ENCODE measurements around the gene TLK2. TPM values are rescaled to one million over a fixed set of nuclear protein-coding genes. Genes with fewer than 3 reads are reported as not detected.

TLK2 gene
- polyA plus RNA-seq, 1 donor from 2014 or later: 63.9 TPM

- Histone ChIP-seq H3K9ac (ENCODE audit: low read length) (no peak overlapping the region), H3K27me3 (ENCODE audit: insufficient read depth, low read depth, low read length) (no peaks in the 10 kb centered on the region), H3K4me2 (ENCODE audit: low read length) (no peak overlapping the region), H3K79me2 (replicated peaks; ENCODE audit: insufficient read depth, low read length) (no peaks in the 10 kb centered on the region), H3K27ac (ENCODE audit: low read length) (no peak overlapping the region), H3K4me3 (ENCODE audit: low read length) (no peak overlapping the region), H4K20me1 (ENCODE audit: insufficient read depth) (no peaks in the 10 kb centered on the region), H2AFZ (ENCODE audit: low read depth, low read length) (no peak overlapping the region), H3K9me3 (ENCODE audit: low read length) (no peaks in the 10 kb centered on the region), H3F3A (ENCODE audit: insufficient read depth, low read length, poor library complexity, severe bottlenecking) (no peaks in the 10 kb centered on the region), H3K36me3 (ENCODE audit: insufficient read depth, low read length) (no peaks in the 10 kb centered on the region), H3K9me2 (ENCODE audit: insufficient read depth, low read length) (no peaks in the 10 kb centered on the region)
- no peak for TF ChIP-seq RAD21 (conservative IDR thresholded peaks at IDR 0.05)
- TF ChIP-seq SMC3 (conservative IDR thresholded peaks at IDR 0.05; ENCODE audit: poor library complexity): no peak
- no peak for TF ChIP-seq EP300 (conservative IDR thresholded peaks at IDR 0.05; ENCODE audit: poor library complexity, severe bottlenecking)
- no peak for TF ChIP-seq POLR2AphosphoS5 (IDR thresholded peaks at IDR 0.05)
- TF ChIP-seq REST (IDR thresholded peaks at IDR 0.05; ENCODE audit: borderline replicate concordance): no peak
- TF ChIP-seq TAF1 (IDR thresholded peaks at IDR 0.05; ENCODE audit: low read depth): no peak
- TF ChIP-seq, protein P1, sequence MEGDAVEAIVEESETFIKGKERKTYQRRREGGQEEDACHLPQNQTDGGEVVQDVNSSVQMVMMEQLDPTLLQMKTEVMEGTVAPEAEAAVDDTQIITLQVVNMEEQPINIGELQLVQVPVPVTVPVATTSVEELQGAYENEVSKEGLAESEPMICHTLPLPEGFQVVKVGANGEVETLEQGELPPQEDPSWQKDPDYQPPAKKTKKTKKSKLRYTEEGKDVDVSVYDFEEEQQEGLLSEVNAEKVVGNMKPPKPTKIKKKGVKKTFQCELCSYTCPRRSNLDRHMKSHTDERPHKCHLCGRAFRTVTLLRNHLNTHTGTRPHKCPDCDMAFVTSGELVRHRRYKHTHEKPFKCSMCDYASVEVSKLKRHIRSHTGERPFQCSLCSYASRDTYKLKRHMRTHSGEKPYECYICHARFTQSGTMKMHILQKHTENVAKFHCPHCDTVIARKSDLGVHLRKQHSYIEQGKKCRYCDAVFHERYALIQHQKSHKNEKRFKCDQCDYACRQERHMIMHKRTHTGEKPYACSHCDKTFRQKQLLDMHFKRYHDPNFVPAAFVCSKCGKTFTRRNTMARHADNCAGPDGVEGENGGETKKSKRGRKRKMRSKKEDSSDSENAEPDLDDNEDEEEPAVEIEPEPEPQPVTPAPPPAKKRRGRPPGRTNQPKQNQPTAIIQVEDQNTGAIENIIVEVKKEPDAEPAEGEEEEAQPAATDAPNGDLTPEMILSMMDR (IDR thresholded peaks at IDR 0.05; ENCODE audit: poor library complexity, severe bottlenecking): no peak
- no peak for TF ChIP-seq MXI1 (conservative IDR thresholded peaks at IDR 0.05; ENCODE audit: poor library complexity, severe bottlenecking)
- no peak for TF ChIP-seq EZH2 (IDR thresholded peaks at IDR 0.05; ENCODE audit: borderline replicate concordance, insufficient read depth, low read length, poor library complexity, severe bottlenecking)
These were observed 169.8 kb downstream of the TLK2 start for GRCh38 chr17:62648251-62648955.

GRCh38 chr17:62648956-62649294, 170.3 kb downstream of the TLK2 start:
- Histone ChIP-seq H3K9ac (ENCODE audit: low read length) (no peak overlapping the region), H3K9me2 (ENCODE audit: insufficient read depth, low read length) (no peaks in the 10 kb centered on the region), H3K9me3 (ENCODE audit: low read length) (no peaks in the 10 kb centered on the region), H3K4me3 (ENCODE audit: low read length) (no peak overlapping the region), H3K79me2 (replicated peaks; ENCODE audit: insufficient read depth, low read length) (no peaks in the 10 kb centered on the region), H3F3A (ENCODE audit: insufficient read depth, low read length, poor library complexity, severe bottlenecking) (no peaks in the 10 kb centered on the region), H3K4me2 (ENCODE audit: low read length) (no peak overlapping the region), H2AFZ (ENCODE audit: low read depth, low read length) (no peak overlapping the region), H4K20me1 (ENCODE audit: insufficient read depth) (no peaks in the 10 kb centered on the region), H3K27me3 (ENCODE audit: insufficient read depth, low read depth, low read length) (no peaks in the 10 kb centered on the region), H3K27ac (ENCODE audit: low read length) (no peak overlapping the region), H3K36me3 (ENCODE audit: insufficient read depth, low read length) (no peaks in the 10 kb centered on the region)
- TF ChIP-seq POLR2AphosphoS5 (IDR thresholded peaks at IDR 0.05) (no peak), EZH2 (IDR thresholded peaks at IDR 0.05; ENCODE audit: borderline replicate concordance, insufficient read depth, low read length, poor library complexity, severe bottlenecking) (no peak), SMC3 (conservative IDR thresholded peaks at IDR 0.05; ENCODE audit: poor library complexity) (no peak), RAD21 (conservative IDR thresholded peaks at IDR 0.05) (no peak), REST (IDR thresholded peaks at IDR 0.05; ENCODE audit: borderline replicate concordance) (no peak)
- TF ChIP-seq, protein P1 (IDR thresholded peaks at IDR 0.05; ENCODE audit: poor library complexity, severe bottlenecking): no peak

All from neural cell (in vitro differentiated cells).